Nephron (organoid): Measurements from ENCODE around the gene AGFG2.

ENCODE experiments used
- H3K27ac Mint-ChIP-seq, 3 experiments: 2 replicates each; pipeline ENCODE4 v1.8.0; 2020; ENCODE audit warnings: mixed read lengths in 3 of 3, mild to moderate bottlenecking in 2 of 3, moderate library complexity in 1 of 3
- H3K27me3 Mint-ChIP-seq: 2 replicates; pipeline ENCODE4 v1.8.0; 2021; ENCODE audit warnings: low read depth, mild to moderate bottlenecking, moderate library complexity, mixed read lengths
- H3K36me3 Mint-ChIP-seq: 2 replicates; pipeline ENCODE4 v1.8.0; 2020; ENCODE audit warnings: low read depth, mixed read lengths
- H3K4me1 Mint-ChIP-seq: 2 replicates; pipeline ENCODE4 v1.8.0; 2020; ENCODE audit warnings: mixed read lengths
- H3K4me3 Mint-ChIP-seq, 3 experiments: 2 replicates each; pipeline ENCODE4 v1.8.0; 2020; ENCODE audit warnings: mild to moderate bottlenecking in 3 of 3, mixed read lengths in 3 of 3, moderate library complexity in 2 of 3
- H3K9me3 Mint-ChIP-seq: 2 replicates; pipeline ENCODE4 v1.8.0; 2020; ENCODE audit warnings: mixed read lengths
- CTCF ChIP-seq, 3 experiments: fragments of 200-600 bp; sonication (generic); IDR thresholded peaks; one replicate each; pipeline ENCODE4 v1.5.0; 2021; ENCODE audit warnings: antibody characterized with exemption in 3 of 3; ENCODE audit not compliant: unreplicated experiment in 3 of 3

AGFG2 gene

GRCh38 chr7:100572949-100573675 is 34.1 kb downstream of the AGFG2 start:
- TF ChIP-seq CTCF (IDR thresholded peaks at IDR 0.05; ENCODE audit: unreplicated experiment in 3 of 3) = no peak
- Mint-ChIP-seq H3K9me3 (no peaks in the 10 kb centered on the region), H3K27me3 (peaks cover 28% of the 10 kb centered on the region), H3K4me3 (no peak overlapping the region), H3K36me3 (peaks cover 11% of the 10 kb centered on the region), H3K27ac (no peak overlapping the region), H3K4me1 (peaks cover 17% of the 10 kb centered on the region)

GRCh38 chr7:100573691-100574361 is 34.8 kb downstream of the AGFG2 start, which contains the start of gene SAP25:
Gene SAP25 (minus strand): TSS chr7:100573900. CDS start chr7:100573742, 158 bp downstream.
- no peak within 1 kb of the TSS for H3K27ac Mint-ChIP-seq
- H3K27me3 Mint-ChIP-seq = peaks cover 26% of the 10 kb centered on the region
- TF ChIP-seq CTCF (IDR thresholded peaks at IDR 0.05; ENCODE audit: unreplicated experiment in 3 of 3) = no peak
- no peaks in the 10 kb centered on the region for H3K9me3 Mint-ChIP-seq
- H3K36me3 Mint-ChIP-seq = peaks cover 13% of the 10 kb centered on the region
- no peak within 1 kb of the TSS for H3K4me3 Mint-ChIP-seq
- H3K4me1 Mint-ChIP-seq = peaks cover 13% of the 10 kb centered on the region

DNA sequence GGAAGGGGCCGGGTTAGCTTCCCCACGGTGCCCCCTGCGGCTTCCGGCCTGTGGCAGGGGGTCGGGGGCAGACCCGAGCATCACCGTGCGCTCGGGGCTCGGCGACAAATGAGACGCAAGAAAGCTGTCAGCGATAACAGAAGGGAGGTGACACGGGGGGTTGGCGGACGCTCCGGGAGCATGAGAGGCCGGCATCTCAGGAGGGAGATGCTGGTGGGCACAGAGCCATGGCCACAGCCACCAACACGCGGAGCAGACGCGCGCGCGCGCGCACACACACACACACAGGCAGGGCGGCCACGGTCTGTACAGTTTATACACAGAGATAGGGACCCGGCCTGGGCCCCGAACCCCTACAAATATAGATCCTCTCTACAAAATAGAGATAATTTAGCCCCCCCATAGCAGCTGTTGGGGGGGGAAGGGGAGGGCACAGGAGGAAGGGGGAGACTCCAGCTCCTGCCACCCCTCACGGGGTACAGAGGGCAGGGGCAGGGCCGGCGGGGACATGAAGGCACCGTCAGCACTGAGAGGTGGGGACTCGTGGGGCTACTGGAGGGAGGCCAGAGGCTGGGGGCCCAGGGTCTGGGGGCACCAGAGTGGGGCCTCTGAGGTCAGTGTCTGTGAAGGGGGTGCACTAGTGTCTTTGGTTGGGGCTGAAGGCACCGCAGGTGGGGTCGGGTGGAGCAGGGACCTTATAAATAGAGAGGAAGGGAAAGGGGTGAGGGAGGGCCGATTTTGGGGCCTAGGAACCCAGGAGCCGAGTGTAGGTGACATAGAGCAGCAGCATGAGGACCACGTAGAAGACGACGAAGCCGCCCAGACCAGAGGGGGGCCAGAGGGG is 35.6 kb downstream of the AGFG2 start:
- Mint-ChIP-seq H3K4me1 (peaks cover 6% of the 10 kb centered on the region), H3K4me3 (no peak overlapping the region), H3K27ac (no peak overlapping the region), H3K9me3 (no peaks in the 10 kb centered on the region), H3K27me3 (peaks cover 19% of the 10 kb centered on the region), H3K36me3 (peaks cover 16% of the 10 kb centered on the region)
- no peak for TF ChIP-seq CTCF (IDR thresholded peaks at IDR 0.05; ENCODE audit: unreplicated experiment in 3 of 3)

DNA sequence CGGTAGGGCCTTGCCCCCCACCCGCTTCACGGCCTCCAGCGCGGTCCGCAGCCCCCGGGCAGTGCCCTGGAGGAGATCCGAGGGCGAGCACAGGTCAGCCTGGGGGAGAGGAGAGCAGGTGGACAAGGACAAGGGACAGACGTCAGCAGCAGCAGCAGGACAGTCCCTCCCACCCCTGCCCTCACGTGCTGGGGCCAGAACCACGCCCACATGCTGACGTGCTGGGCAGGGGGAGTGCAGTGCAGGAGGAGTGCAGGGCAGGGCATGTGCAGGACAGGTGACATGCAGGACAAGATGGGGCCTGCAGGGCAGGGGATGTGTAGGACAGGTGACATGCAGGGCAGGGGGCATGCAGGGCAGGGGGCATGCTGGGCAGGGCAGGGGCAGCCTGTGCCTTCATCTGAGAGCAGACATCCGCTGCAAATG is 36.2 kb downstream of the AGFG2 start:
- Mint-ChIP-seq H3K9me3 (no peaks in the 10 kb centered on the region), H3K27me3 (peaks cover 19% of the 10 kb centered on the region), H3K4me1 (peaks cover 6% of the 10 kb centered on the region), H3K36me3 (peaks cover 16% of the 10 kb centered on the region), H3K4me3 (no peak overlapping the region), H3K27ac (no peak overlapping the region)
- no peak for TF ChIP-seq CTCF (IDR thresholded peaks at IDR 0.05; ENCODE audit: unreplicated experiment in 3 of 3)

- no peak overlapping the region for H3K4me3 Mint-ChIP-seq
- H3K4me1 Mint-ChIP-seq = peaks cover 6% of the 10 kb centered on the region
- TF ChIP-seq CTCF (IDR thresholded peaks at IDR 0.05; ENCODE audit: unreplicated experiment in 3 of 3) = no peak
- no peak overlapping the region for H3K27ac Mint-ChIP-seq
- H3K9me3 Mint-ChIP-seq = no peaks in the 10 kb centered on the region
- peaks cover 17% of the 10 kb centered on the region for H3K27me3 Mint-ChIP-seq
- peaks cover 16% of the 10 kb centered on the region for H3K36me3 Mint-ChIP-seq
Observed at GRCh38 chr7:100575746-100576383, 36.9 kb downstream of the AGFG2 start.
